T-cell (primary cell): ENCODE measurements around the gene SERAC1. TPM values are rescaled to one million over a fixed set of nuclear protein-coding genes. Genes with fewer than 3 reads are reported as not detected.
"Not testable (repeated sequence)": the region's sequence is repeated elsewhere in the genome, so short reads cannot be mapped to it uniquely, and the experiment has no call there.

ENCODE experiments used
- ATAC-seq, 4 experiments: fragments of 200-7000 bp in 3 of 4; fragments of 150-1000 bp in 1 of 4; cut with Tn5 transposase; replicated peaks in 1 of 4; 1 replicate in 3 of 4; 2 replicates in 1 of 4; pipeline ENCODE4 v1.10.0; 2021; ENCODE audit warnings: moderate library complexity in 3 of 4, mild to moderate bottlenecking in 2 of 4, moderate number of reproducible peaks in 1 of 4
- CTCF ChIA-PET, 2 donors: fragments of 300-600 bp; sonication (Branson Sonifier 250); formaldehyde crosslinking; loops; one replicate each; lab custom pipeline; 2022; ENCODE audit warnings: antibody characterized with exemption in 2 of 2; lab: Charles Lee
- POLR2A ChIA-PET, 2 donors: fragments of 300-600 bp; sonication (Branson Sonifier 250); formaldehyde crosslinking; loops; one replicate each; lab custom pipeline; 2022; ENCODE audit warnings: antibody characterized with exemption in 2 of 2; lab: Charles Lee
- DNase-seq, 35 experiments: peaks; one replicate each; pipeline versions ENCODE4 v3.0.0 to v3.0.0-alpha.2; 2013 to 2023
- H3K27ac ChIP-seq: one replicate; pipeline ENCODE4 v1.5.1; 2013; ENCODE audit warnings: low read length
- H3K27me3 ChIP-seq, 2 experiments: replicated peaks in 1 of 2; 1 replicate in 1 of 2; 2 replicates in 1 of 2; pipeline versions ENCODE4 v1.6.1 to v1.7.0; 2013; ENCODE audit warnings: low read length in 1 of 2, mixed read lengths in 1 of 2; ENCODE audit not compliant: control insufficient read depth in 2 of 2, insufficient read depth in 2 of 2; ENCODE audit errors: extremely low read depth in 1 of 2
- H3K36me3 ChIP-seq, 2 donors: 1 replicate in 1 of 2; 2 replicates in 1 of 2; pipeline versions ENCODE4 v1.6.1 to v1.7.0; 2013; ENCODE audit warnings: low read length in 1 of 2; ENCODE audit not compliant: control insufficient read depth in 2 of 2, insufficient read depth in 1 of 2; ENCODE audit errors: extremely low read depth in 1 of 2
- H3K4me1 ChIP-seq, 2 experiments: 1 replicate in 1 of 2; 2 replicates in 1 of 2; pipeline versions ENCODE4 v1.6.1 to v1.7.0; 2013; ENCODE audit warnings: low read length in 2 of 2, mixed read lengths in 1 of 2; ENCODE audit not compliant: insufficient read depth in 2 of 2, control insufficient read depth in 1 of 2; ENCODE audit errors: extremely low read depth in 1 of 2
- H3K4me3 ChIP-seq, 2 donors: 1 replicate in 1 of 2; 2 replicates in 1 of 2; pipeline versions ENCODE4 v1.5.1 to v1.7.0; 2013; ENCODE audit warnings: mild to moderate bottlenecking in 2 of 2, low read length in 1 of 2, moderate library complexity in 1 of 2; ENCODE audit not compliant: control insufficient read depth in 1 of 2; ENCODE audit errors: extremely low read depth in 1 of 2
- H3K9me3 ChIP-seq: 2 replicates; pipeline ENCODE4 v1.7.0; 2013
- H3K27ac Mint-ChIP-seq, 2 donors: one replicate each; pipeline ENCODE4 v1.8.0; 2020 to 2021; ENCODE audit warnings: mild to moderate bottlenecking in 2 of 2, mixed read lengths in 2 of 2
- H3K27me3 Mint-ChIP-seq, 2 donors: one replicate each; pipeline ENCODE4 v1.8.0; 2021 to 2022; ENCODE audit warnings: mixed read lengths in 2 of 2
- H3K36me3 Mint-ChIP-seq: one replicate; pipeline ENCODE4 v1.8.0; 2021; ENCODE audit warnings: mixed read lengths
- H3K4me1 Mint-ChIP-seq, 3 donors: one replicate each; pipeline ENCODE4 v1.8.0; 2020 to 2022; ENCODE audit warnings: mixed read lengths in 3 of 3, mild to moderate bottlenecking in 1 of 3
- H3K4me3 Mint-ChIP-seq, 3 donors: one replicate each; pipeline ENCODE4 v1.8.0; 2020 to 2022; ENCODE audit warnings: mild to moderate bottlenecking in 3 of 3, mixed read lengths in 3 of 3, moderate library complexity in 3 of 3
- H3K9me3 Mint-ChIP-seq, 3 donors: one replicate each; pipeline ENCODE4 v1.8.0; 2020 to 2022; ENCODE audit warnings: mixed read lengths in 3 of 3
- WGBS: methylation state at CpG from one replicate; pipeline ENCODE4 v1.1.5; 2013; ENCODE audit warnings: missing lambda C conversion rate; ENCODE audit not compliant: insufficient coverage; 5-methylcytosine and 5-hydroxymethylcytosine counted together
- total RNA-seq, 35 experiments: library from RNA in 6 of 35; stranded (reverse) in 6 of 35; fragments of 120-200 nt in 1 of 35; gene quantifications; one replicate each; pipeline versions ENCODE4 v1.2.1 to v1.2.4 and lab custom pipeline; 2013 to 2026

Gene SERAC1
- total RNA-seq: 1 to 10 TPM; 2.9 to 4.7 (median 3.4) TPM
- total RNA-seq (2013): 3.8 TPM
- 2.8 to 12.5 (median 7.7) reads per million in 29 experiments for total RNA-seq (lab: John Stamatoyannopoulos, UW)

- H3K27ac Mint-ChIP-seq: peak within 1 kb of the TSS; percentile 98 to 99
- ChIA-PET CTCF (interaction anchor here in 1 of 2 donors (0.5 to 0.6 kb wide), 2 partner anchors 438 to 953 kb away, joined by 3 to 4 read pairs; no protein-coding TSS in a partner anchor), POLR2A (interaction anchor here (0.6 to 1.2 kb wide), 5 partner anchors 15 to 949 kb away, joined by 3 to 5 read pairs (median 4); no protein-coding TSS in a partner anchor)
- H3K36me3 ChIP-seq: no peaks in the 10 kb centered on the region
- peak within 1 kb of the TSS; percentile 99 for H3K27ac ChIP-seq
- peak within 1 kb of the TSS; percentile 88 to 94 (median 90) for H3K4me3 Mint-ChIP-seq
- peaks cover 13 to 30% (median 22%) of the 10 kb centered on the region in 3 donors for H3K4me1 Mint-ChIP-seq
- peaks cover 15% of the 10 kb centered on the region for H3K36me3 Mint-ChIP-seq
- H3K9me3 Mint-ChIP-seq: no peaks in the 10 kb centered on the region
- H3K27me3 ChIP-seq: no peaks in the 10 kb centered on the region
- peaks cover 3 to 14% of the 10 kb centered on the region in 2 experiments for H3K4me1 ChIP-seq
- H3K9me3 ChIP-seq: no peaks in the 10 kb centered on the region
- no peak for DNase-seq
- peak; percentile 47 to 51 (median 50) for ATAC-seq
- peak within 1 kb of the TSS; percentile 94 to 98 for H3K4me3 ChIP-seq
- H3K27me3 Mint-ChIP-seq: no peaks in the 10 kb centered on the region
- WGBS: under 1% methylated on average over 29 of the region's 29 CpGs
Observed at GRCh38 chr6:158168040-158168289, at the start of gene SERAC1. Gene SERAC1, minus strand, starts transcription at chr6:158168262. Its CDS starts 9,899 bp downstream, at chr6:158158363.

GRCh38 chr6:158213925-158214674 lies 46.0 kb upstream of the SERAC1 start:
- Mint-ChIP-seq H3K27ac (no peak overlapping the region), H3K36me3 (no peaks in the 10 kb centered on the region), H3K27me3 (no peaks in the 10 kb centered on the region), H3K4me1 (peaks cover under 1 to 8% (median 3%) of the 10 kb centered on the region in 3 donors), H3K9me3 (no peaks in the 10 kb centered on the region), H3K4me3 (no peak overlapping the region)
- peak; percentile 93 to 100 (median 99) for ATAC-seq
- Histone ChIP-seq H3K36me3 (no peaks in the 10 kb centered on the region), H3K9me3 (no peaks in the 10 kb centered on the region), H3K4me1 (peaks cover 0 to 3% of the 10 kb centered on the region in 2 experiments), H3K4me3 (no peak overlapping the region), H3K27me3 (no peaks in the 10 kb centered on the region), H3K27ac (no peak overlapping the region)
- POLR2A ChIA-PET: no interaction called here
- peak in 30 of 35 experiments; percentile 14 to 79 (median 37) for DNase-seq
- 0% methylated on average over 4 of the region's 7 CpGs for whole genome bisulfite sequencing
- CTCF ChIA-PET: interaction anchor here (0.5 to 3.0 kb wide), 30 partner anchors 10 to 759 kb away, joined by 3 to 31 read pairs (median 3); no protein-coding TSS in a partner anchor

- no CpG with 5 or more reads among the region's 3 CpGs for WGBS
- peaks cover 14 to 23% (median 16%) of the 10 kb centered on the region in 3 donors for H3K4me1 Mint-ChIP-seq
- ATAC-seq (no peak), DNase-seq (no peak)
- H3K27ac Mint-ChIP-seq: no peak overlapping the region
- ChIA-PET POLR2A (interaction anchor here (0.6 to 0.7 kb wide), 6 partner anchors 153 to 1425 kb away, joined by 3 to 6 read pairs (median 4); no protein-coding TSS in a partner anchor), CTCF (interaction anchor here in 1 of 2 donors (0.6 to 1.1 kb wide), 6 partner anchors 9 to 922 kb away, joined by 3 to 9 read pairs (median 3); no protein-coding TSS in a partner anchor)
- H3K9me3 Mint-ChIP-seq: no peaks in the 10 kb centered on the region
- Histone ChIP-seq H3K4me3 (no peak overlapping the region), H3K4me1 (peaks cover 0 to 3% of the 10 kb centered on the region in 2 experiments), H3K9me3 (no peaks in the 10 kb centered on the region), H3K27me3 (no peaks in the 10 kb centered on the region), H3K27ac (no peak overlapping the region), H3K36me3 (no peaks in the 10 kb centered on the region)
- peaks cover 0 to 4% of the 10 kb centered on the region in 2 donors for H3K27me3 Mint-ChIP-seq
- no peak overlapping the region for H3K4me3 Mint-ChIP-seq
- H3K36me3 Mint-ChIP-seq: no peaks in the 10 kb centered on the region
Observed at GRCh38 chr6:158211273-158212055, 43.4 kb upstream of the SERAC1 start.

GRCh38 chr6:158209582-158210333 lies 41.7 kb upstream of the SERAC1 start:
- DNase-seq, H3K27me3 Mint-ChIP-seq, H3K36me3 Mint-ChIP-seq, H3K36me3 ChIP-seq, H3K9me3 ChIP-seq, ATAC-seq, H3K4me1 ChIP-seq, H3K9me3 Mint-ChIP-seq, H3K27ac Mint-ChIP-seq, CTCF ChIA-PET, H3K4me3 ChIP-seq, H3K27me3 ChIP-seq, H3K27ac ChIP-seq: not testable (repeated sequence)
- Mint-ChIP-seq H3K4me3 (peak overlapping the region in 2 of 3 donors; percentile 46 to 63), H3K4me1 (peaks cover 14 to 23% (median 16%) of the 10 kb centered on the region in 3 donors)
- POLR2A ChIA-PET: interaction anchor here in 1 of 2 donors (0.7 kb wide), 1 partner anchor 123 kb away, joined by 3 read pairs; no protein-coding TSS in a partner anchor
- 78% methylated on average over 4 of the region's 52 CpGs for WGBS

- not testable (repeated sequence) for H3K9me3 ChIP-seq, ATAC-seq, H3K4me3 ChIP-seq, H3K27ac Mint-ChIP-seq, DNase-seq, H3K36me3 ChIP-seq, H3K27me3 ChIP-seq, H3K36me3 Mint-ChIP-seq, H3K27me3 Mint-ChIP-seq, H3K27ac ChIP-seq, H3K9me3 Mint-ChIP-seq, H3K4me1 ChIP-seq
- WGBS: 60% methylated on average over 10 of the region's 20 CpGs
- CTCF ChIA-PET: interaction anchor here (0.6 to 0.7 kb wide), 3 partner anchors 334 to 914 kb away, joined by 3 to 6 read pairs (median 4); no protein-coding TSS in a partner anchor
- H3K4me3 Mint-ChIP-seq: peak overlapping the region in 2 of 3 donors; percentile 21 to 63
- POLR2A ChIA-PET: interaction anchor here (0.7 to 0.9 kb wide), 2 partner anchors 49 to 124 kb away, joined by 3 to 8 read pairs; no protein-coding TSS in a partner anchor
- peaks cover 14 to 15% (median 14%) of the 10 kb centered on the region in 3 donors for H3K4me1 Mint-ChIP-seq
Observed at GRCh38 chr6:158208226-158209030, 40.4 kb upstream of the SERAC1 start.
